Islet of Langerhans (tissue), 1 donor: ENCODE data around the gene ATN1.
"Not testable (repeated sequence)": the region's sequence is repeated elsewhere in the genome, so short reads cannot be mapped to it uniquely, and the experiment has no call there.

ENCODE experiments used
- FAIRE-seq: peaks from one replicate; lab custom pipeline; 2011; peaks lifted over from hg19 to GRCh38; lab: Jason Lieb, UNC

Gene ATN1

DNA sequence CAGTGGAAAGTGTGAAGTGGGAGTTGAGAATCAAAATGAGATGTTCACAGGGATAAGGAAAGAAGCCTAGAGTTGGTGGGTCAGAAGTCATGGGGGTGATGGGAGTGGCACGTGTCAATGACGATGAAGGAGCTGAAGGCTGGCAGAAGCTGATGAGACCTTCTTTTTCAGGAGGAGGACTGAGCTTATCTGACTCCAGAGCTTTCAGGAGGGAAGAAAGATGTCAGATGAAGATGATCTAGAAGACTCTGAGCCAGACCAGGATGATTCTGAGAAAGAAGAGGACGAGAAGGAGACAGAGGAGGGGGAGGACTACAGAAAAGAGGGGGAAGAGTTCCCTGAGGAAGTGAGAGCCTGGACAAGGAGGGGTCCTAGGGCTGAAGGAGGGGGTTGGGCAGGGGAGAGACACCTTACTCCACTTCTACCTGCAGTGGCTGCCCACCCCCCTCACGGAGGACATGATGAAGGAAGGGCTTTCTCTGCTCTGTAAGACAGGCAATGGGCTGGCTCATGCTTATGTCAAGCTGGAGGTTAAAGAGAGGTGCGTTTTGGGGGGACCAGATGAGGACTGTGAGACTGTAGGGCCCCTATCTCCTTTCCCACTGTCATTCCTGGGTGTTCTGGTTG lies 22.2 kb upstream of the ATN1 start:
- no peak for FAIRE-seq

DNA sequence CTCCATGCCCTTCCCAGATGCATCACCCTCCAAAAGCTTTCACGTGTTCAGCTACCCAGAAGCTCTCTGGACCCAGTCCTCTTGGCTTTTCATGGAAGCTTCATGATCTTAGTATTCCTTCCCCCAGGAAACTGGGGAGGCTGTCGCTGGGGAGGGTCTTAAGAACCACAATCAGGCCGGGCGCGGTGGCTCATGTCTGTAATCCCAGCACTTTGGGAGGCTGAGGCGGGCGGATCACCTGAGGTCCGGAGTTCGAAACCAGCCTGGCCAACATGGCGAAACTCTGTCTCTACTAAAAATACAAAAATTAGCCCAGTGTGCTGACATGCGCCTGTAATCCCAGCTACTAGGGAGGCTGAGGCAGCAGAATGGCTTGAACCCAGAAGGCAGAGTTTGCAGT lies 19.6 kb upstream of the ATN1 start:
- not testable (repeated sequence) for FAIRE-seq

DNA sequence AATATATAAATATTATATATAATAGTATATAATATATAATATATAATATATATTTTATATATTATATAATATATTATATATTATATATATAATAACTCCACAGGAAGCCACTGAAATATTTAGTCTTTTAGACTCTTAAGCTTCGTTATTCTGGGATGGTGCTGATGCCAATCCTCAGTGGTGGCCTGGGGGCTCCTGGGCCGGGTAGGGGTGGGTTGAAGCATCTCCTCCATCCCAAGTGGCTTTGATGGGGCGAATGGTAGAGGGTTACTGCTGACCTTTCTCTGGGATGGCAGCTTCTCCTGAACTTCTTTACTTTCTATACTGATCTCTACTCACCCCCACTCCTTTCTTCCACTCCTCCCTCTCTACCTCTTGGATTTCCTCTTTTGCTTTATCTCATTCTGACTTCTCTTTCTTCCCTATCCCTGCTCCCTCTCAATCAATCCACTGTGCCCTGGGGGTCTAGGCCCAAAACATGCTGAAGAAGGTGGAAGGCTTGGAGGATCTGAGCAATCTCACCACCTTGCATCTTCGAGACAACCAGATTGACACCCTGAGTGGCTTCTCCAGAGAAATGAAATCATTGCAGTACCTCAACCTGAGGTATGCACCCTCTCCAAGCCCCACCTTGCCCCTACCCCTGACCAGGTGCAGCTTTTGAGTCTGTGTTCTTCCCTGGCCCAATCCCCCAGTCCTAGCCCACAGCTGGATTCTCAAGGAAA lies 18.2 kb upstream of the ATN1 start:
- no peak for FAIRE-seq

DNA sequence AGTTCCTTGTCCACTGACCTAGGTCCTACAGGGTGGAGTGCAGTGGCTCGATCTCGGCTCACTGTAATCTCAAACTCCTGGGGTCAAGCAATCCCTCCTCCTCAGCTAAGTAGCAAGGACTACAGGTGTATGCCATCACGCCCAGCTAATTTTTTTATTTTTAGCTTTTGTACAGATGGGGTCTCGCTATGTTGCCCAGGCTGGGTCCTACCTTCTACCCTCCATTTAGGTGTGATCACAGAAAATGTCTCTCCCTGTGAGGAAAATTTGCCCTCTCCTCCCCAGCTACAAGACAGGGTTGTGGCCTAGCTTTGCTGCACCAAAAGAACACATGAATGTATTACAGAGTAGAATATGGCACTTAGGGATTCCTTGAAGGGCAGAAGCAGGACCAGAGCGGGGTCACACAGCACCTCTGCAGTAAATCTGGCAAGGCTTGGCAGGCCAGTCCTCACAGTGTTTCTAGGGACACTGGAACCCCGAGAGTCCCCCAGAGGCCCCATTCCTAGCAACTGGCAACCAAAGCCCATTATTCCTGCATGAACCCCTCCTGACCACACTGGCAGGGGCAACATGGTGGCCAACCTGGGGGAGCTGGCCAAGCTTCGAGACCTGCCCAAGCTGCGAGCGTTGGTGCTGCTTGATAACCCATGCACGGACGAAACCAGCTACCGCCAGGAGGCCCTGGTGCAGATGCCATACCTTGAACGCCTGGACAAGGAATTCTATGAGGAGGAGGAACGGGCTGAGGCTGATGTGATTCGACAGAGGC lies 15.4 kb upstream of the ATN1 start:
- no peak for FAIRE-seq

DNA sequence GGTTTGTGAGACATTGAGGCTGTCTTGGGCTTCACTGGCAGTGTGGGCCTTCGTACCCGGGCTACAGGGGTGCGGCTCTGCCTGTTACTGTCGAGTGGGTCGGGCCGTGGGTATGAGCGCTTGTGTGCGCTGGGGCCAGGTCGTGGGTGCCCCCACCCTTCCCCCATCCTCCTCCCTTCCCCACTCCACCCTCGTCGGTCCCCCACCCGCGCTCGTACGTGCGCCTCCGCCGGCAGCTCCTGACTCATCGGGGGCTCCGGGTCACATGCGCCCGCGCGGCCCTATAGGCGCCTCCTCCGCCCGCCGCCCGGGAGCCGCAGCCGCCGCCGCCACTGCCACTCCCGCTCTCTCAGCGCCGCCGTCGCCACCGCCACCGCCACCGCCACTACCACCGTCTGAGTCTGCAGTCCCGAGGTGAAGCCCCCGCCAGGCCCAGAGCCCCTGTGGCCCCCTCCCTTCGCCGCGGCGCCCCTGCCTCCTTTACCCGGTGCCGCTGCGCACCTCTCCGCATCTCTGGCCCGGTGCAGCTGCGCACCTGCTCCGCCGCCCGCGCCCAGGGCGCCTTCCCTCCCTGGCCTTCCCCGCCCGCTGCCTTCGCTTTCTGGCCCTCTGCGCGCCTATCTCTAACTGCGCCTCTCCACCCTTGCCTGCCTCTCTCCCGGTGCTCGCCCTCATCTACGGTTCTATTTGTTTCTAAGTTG lies 13.4 kb upstream of the ATN1 start, which contains the start of gene ENO2:
ENO2 (plus strand) TSS at position 335 of the 701 bp plus-strand sequence. CDS start 1,253 bp downstream, outside the sequence.
- FAIRE-seq = no peak

DNA sequence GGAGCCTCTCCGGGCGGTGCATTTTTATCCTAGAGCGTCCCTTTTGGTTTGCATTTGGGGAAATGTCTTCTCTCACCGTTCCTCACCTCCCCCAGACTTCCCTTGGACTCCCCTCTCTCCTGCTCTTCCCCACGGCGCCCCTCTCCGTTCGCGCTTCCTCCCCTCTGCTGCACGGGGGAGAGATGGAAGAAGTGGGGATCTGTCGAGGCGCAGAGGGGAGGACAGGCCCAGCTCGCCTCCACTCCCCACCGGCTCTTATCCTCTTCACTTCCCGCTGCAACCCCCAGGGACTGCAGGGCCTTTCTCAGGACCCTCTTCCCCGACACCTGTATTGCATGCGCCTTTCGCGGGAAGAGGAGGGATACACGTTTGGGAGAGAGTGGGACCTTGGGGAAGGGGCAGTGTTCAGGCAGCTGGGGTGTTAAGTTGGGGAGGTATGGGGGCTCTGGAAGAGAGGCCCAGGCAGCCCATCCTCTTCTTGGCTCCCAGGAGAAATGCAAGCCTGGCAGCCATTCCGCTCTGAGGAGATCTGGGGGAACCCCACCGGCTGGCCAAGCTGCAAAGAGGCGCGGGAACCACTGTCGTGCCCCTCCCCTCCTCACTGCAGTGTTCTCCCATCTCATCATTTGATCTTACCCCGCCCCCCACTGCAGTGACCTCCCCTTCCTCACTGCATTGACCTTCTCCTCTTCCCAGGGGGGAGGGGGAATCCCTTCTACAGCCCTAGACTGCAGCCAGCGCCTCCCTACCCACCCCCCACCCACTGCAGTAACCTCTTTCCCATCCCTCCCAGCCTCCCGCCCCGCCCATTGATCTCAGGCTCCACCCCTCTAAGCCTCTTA lies 12.6 kb upstream of the ATN1 start:
- no peak for FAIRE-seq

DNA sequence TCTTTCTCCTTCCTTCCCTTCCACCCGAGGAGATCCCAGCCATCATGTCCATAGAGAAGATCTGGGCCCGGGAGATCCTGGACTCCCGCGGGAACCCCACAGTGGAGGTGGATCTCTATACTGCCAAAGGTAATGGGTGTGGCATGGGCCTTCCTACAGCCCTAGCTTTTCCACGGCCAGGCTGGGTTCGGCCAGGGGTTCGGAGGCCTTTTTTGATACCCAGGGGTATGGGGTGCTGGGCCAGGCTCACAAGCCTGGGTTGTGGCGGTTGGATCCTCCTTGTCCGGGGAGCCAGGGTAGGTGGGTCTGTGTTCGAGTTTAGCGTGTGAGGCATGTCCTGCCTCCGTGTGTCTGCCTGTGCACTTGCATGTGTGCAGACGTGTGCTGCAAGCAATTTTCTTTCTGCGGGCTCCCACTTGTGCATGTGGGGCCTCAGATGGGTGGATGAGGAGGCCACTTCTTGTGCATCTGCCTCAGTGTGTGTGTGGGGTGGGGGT lies 11.9 kb upstream of the ATN1 start:
- no peak for FAIRE-seq

DNA sequence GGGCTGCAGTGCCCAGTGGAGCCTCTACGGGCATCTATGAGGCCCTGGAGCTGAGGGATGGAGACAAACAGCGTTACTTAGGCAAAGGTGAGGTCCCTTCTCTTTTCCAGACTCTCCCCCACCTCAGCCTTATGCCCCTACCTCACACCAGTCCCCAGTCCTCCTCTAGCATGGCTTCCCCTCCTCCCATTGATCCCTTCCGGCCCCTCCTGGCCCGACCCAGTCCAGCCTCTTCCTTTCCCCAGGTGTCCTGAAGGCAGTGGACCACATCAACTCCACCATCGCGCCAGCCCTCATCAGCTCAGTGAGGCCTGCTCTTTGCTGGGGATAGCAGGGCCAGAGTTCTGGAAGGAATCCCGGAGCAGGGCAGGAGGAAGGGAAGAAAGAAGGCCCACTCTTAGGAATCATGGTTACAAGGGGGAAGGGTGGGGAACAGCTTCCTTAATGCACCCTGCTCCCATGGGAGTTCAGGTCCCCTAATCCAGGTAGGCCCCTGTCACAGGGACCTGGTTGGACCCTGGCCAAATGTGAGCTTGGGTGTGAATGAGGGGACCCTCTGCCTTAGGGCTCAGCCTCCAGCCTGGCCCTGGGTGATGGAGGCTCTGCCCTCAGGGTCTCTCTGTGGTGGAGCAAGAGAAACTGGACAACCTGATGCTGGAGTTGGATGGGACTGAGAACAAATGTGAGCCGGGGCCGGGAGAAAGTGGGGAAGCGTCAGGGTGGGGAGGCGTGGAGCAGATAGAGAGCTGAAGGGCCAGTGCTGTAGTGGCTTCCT lies 11.1 kb upstream of the ATN1 start:
- FAIRE-seq = no peak

DNA sequence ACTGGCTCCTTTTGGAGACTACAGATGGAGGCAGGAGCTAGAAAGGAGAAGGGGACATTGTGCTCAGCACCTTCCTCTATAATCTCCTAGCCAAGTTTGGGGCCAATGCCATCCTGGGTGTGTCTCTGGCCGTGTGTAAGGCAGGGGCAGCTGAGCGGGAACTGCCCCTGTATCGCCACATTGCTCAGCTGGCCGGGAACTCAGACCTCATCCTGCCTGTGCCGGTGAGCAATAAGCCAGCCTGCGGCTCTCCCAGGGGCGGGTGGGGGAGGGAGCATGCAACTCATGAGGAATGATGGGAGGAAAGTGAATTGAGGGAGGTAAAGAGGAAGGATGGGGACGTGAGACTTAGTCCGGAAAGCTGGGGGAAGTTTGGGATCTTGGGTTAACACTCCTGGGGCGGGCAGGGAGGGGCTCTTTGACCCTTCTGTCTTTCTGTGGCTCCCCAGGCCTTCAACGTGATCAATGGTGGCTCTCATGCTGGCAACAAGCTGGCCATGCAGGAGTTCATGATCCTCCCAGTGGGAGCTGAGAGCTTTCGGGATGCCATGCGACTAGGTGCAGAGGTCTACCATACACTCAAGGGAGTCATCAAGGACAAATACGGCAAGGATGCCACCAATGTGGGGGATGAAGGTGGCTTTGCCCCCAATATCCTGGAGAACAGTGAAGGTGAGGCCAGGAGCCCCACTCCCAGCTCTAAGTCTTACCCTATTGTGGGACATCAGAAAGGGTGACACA lies 10.1 kb upstream of the ATN1 start:
- no peak for FAIRE-seq

DNA sequence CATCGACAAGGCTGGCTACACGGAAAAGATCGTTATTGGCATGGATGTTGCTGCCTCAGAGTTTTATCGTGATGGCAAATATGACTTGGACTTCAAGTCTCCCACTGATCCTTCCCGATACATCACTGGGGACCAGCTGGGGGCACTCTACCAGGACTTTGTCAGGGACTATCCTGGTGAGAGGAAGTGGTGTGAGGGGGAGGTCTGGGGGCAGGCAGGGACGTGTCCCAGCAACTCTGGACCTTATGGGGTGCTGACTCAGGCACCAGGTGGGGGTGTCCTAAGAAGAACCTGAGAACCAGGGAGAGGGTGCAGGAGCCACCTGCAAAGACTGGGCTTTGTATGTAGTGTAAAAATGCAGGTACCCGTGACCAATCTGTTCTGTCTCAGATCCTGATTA lies 8.2 kb upstream of the ATN1 start:
- no peak for FAIRE-seq

DNA sequence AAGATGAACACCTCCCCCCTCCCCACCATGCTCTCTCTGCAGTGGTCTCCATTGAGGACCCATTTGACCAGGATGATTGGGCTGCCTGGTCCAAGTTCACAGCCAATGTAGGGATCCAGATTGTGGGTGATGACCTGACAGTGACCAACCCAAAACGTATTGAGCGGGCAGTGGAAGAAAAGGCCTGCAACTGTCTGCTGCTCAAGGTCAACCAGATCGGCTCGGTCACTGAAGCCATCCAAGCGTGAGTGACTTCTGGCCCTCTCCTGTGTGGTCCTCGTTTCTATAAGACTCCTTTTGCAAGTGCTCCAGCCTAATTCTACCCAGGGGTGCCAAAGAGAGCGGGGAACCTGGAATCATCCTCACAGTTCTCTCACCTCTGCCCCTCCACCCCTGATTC lies 6.2 kb upstream of the ATN1 start:
- no peak for FAIRE-seq

DNA sequence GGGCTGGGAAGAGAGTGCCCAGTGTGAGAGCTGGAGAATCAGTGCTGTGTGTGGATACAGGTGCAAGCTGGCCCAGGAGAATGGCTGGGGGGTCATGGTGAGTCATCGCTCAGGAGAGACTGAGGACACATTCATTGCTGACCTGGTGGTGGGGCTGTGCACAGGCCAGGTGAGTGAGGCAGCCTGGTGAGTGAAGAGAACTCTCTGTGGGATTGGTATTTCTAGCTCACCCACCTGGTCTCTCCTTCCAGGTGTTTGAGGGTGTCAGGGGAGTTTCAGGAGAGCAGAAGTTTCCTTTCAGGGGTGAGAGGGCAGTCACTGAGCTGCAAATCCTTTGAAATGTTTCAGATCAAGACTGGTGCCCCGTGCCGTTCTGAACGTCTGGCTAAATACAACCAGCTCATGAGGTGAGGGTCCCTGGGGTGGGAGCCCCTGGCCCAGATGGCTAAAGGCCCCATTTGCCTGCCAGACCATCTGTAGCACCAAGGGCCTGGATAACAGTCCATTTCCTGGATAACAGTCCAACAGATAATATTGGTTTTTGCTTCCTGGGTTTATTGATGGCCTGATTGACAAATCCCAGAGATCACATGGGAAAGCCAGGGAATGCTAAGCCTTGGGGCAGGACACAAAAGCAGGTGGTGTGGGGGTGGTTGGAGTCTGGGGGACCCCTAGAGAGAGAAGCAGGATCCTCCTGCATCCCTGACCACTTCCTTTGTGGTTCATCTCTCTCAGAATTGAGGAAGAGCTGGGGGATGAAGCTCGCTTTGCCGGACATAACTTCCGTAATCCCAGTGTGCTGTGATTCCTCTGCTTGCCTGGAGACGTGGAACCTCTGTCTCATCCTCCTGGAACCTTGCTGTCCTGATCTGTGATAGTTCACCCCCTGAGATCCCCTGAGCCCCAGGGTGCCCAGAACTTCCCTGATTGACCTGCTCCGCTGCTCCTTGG lies 5.5 kb upstream of the ATN1 start:
- no peak for FAIRE-seq

DNA sequence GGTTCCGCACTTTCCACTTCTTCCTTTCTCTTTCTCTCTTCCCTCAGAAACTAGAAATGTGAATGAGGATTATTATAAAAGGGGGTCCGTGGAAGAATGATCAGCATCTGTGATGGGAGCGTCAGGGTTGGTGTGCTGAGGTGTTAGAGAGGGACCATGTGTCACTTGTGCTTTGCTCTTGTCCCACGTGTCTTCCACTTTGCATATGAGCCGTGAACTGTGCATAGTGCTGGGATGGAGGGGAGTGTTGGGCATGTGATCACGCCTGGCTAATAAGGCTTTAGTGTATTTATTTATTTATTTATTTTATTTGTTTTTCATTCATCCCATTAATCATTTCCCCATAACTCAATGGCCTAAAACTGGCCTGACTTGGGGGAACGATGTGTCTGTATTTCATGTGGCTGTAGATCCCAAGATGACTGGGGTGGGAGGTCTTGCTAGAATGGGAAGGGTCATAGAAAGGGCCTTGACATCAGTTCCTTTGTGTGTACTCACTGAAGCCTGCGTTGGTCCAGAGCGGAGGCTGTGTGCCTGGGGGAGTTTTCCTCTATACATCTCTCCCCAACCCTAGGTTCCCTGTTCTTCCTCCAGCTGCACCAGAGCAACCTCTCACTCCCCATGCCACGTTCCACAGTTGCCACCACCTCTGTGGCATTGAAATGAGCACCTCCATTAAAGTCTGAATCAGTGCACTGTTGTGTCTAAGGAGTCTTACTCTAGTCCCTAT lies 4.6 kb upstream of the ATN1 start:
- FAIRE-seq = no peak

DNA sequence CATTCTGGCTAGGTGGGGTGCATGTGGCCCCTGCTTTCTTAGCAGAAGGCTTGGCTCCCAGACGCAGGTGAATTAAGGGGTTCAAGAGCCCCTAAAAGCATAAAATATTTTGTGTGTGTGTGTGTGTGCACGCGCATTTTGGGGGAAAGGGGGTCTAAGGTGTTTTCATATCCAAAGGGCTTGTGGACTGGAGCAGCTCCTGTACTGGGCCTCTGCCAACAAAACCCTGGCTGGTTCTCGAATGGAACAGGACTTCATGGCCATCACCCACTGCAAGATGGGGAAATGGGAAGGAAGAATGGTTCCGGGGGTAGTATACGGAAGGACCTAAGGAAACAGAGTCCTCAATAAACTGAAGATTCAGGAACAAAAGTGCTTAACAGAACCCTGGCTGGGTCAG lies 3.9 kb upstream of the ATN1 start:
- no peak for FAIRE-seq

DNA sequence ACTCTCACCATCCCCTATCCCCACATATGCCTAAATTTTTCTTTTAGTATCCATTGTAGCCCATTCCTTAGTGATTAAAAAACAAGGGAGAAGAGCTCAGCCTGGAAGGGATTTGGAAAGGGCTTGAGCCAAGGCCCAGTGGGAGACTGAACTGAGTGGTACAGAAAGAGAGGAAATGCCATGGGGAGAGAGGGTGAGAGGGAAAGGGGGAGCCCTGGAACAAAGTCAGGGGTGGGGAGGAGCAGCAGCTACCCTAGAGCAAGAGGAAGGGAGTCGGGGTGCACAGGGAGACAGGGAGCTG lies 2.6 kb upstream of the ATN1 start:
- no peak for FAIRE-seq

DNA sequence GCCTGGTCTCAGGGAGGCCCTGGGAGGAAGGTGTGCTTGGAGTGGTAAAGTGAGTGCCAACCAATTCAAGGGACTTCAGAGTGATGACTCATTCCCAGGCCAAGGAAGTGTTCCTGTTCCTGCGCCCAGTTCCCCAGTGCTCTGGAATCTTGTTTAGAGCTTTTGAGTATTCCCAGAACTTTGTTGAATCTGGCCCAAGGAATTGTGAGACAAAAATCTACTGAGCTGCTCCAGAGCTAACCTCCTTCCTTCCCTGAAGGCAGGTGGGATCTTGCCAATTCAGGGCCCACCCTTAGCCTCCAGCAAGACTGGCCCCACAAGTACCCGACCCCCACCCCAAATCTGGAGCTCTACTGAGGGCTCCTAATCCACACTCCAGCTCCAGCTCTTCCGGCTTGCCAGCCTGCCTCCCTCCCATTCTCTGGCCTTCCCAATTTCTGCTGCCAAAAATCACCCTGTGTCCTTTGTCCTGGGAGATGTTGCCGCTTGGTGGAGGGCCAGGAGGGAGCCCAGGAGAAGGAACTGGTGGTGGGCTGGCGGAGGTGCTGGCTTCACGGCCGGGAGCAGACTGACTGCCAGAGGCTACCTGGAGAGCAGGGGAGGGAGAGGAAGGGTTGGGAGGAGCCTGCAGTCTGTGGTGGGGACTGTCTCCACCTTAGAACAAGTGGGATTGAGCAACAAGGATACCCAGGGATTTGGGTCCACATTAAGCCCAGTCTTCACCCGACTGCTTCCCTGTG lies 2.0 kb upstream of the ATN1 start:
- peak; percentile 9 for FAIRE-seq

DNA sequence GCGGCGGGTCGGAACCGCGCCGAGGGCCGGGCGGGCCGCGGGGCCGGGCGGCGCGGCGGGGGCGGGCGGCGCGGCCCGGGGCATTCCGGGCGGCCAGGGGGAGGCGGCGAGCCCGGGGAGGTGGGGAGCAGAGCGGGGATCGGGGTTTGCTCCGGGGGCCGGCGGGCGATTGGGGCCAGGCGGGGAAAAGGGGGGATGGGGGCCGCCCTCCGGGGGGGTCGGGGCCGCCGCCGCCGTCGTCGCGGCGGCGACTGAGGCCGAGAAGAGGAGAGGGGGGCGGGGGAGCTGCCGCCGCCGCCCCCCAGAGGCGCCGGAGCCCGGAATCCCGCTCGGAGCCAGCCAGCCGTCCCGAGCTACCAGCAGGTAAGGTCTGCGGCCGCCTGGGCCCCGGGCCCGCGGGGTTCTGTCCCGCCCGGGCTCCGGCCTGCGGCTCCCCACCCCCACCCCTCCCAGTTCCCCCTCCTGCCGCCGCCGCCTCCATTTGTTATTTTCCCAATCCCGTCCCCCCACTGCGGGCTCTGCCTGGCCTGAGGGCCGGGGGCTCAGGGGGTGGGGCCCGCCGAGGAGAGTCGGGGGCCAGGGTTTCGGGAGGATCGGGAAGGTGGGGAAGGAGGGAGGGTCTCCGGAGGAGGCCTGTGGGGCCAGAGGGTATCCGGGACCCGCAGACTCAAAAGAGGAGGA lies 403 bp downstream of the ATN1 start:
- FAIRE-seq = no peak
